Upper lobe of left lung (tissue), 4 donors: Measurements from ENCODE around the gene HKDC1.
"Not testable (repeated sequence)": the region's sequence is repeated elsewhere in the genome, so short reads cannot be mapped to it uniquely, and the experiment has no call there.

ENCODE experiments used
- EP300 ChIP-seq, 4 donors: sonication (generic); formaldehyde crosslinking; IDR thresholded peaks; one replicate each; pipeline ENCODE4 v1.5.1; 2017; ENCODE audit warnings: antibody characterized with exemption in 4 of 4, control low read depth in 2 of 4
- POLR2A ChIP-seq, 4 donors: fragments of 450-650 bp; IDR thresholded peaks; one replicate each; pipeline ENCODE4 v1.5.1; 2016 to 2017; ENCODE audit warnings: antibody characterized with exemption in 4 of 4, mild to moderate bottlenecking in 2 of 4
- POLR2AphosphoS5 ChIP-seq, 2 donors: sonication (generic); formaldehyde crosslinking; IDR thresholded peaks; one replicate each; pipeline ENCODE4 v1.5.1; 2017; ENCODE audit warnings: antibody characterized with exemption in 2 of 2
- TF ChIP-seq, protein P1 (sequence below), 6 experiments: fragments of 450-650 bp in 4 of 6; fragments of 200-600 bp in 2 of 6; sonication (generic) in 2 of 6; IDR thresholded peaks; one replicate each; pipeline ENCODE4 v1.5.1; 2016 to 2019; ENCODE audit warnings: antibody characterized with exemption in 6 of 6

DNA sequence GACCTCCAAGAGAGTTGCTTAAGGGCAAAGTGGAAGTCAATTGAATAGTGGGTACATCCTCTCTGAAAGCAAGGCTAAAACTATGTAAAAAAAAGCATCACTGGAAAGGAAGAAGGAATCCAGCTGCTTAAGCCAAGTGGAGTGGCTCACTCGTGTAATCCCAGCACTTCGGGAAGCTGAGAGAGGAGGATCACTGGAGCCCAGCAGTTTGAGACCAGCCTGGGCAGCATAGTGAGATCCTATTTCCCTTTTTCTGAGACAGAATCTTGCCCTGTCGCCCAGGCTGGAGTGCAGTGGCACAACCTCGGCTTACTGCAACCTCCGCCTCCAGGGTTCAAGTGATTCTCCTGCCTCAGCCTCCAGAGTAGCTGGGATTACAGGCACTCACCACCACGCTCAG lies 64.3 kb downstream of the HKDC1 start:
- TF ChIP-seq, protein P1, sequence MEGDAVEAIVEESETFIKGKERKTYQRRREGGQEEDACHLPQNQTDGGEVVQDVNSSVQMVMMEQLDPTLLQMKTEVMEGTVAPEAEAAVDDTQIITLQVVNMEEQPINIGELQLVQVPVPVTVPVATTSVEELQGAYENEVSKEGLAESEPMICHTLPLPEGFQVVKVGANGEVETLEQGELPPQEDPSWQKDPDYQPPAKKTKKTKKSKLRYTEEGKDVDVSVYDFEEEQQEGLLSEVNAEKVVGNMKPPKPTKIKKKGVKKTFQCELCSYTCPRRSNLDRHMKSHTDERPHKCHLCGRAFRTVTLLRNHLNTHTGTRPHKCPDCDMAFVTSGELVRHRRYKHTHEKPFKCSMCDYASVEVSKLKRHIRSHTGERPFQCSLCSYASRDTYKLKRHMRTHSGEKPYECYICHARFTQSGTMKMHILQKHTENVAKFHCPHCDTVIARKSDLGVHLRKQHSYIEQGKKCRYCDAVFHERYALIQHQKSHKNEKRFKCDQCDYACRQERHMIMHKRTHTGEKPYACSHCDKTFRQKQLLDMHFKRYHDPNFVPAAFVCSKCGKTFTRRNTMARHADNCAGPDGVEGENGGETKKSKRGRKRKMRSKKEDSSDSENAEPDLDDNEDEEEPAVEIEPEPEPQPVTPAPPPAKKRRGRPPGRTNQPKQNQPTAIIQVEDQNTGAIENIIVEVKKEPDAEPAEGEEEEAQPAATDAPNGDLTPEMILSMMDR (IDR thresholded peaks at IDR 0.05), result not testable (repeated sequence)
- not testable (repeated sequence) for TF ChIP-seq POLR2AphosphoS5, EP300, POLR2A (IDR thresholded peaks at IDR 0.05)
